Loucy (cell line): ENCODE measurements around the gene SLC6A12.

Experiments
- EZH2phosphoT487 ChIP-seq: fragments of 200-600 bp; IDR thresholded peaks from 2 replicates; pipeline ENCODE4 v1.6.1; 2018; ENCODE audit warnings: antibody characterized with exemption, mild to moderate bottlenecking, moderate library complexity, borderline replicate concordance
- TF ChIP-seq, protein P1 (sequence below): fragments of 200-600 bp; sonication (generic); conservative IDR thresholded peaks from 2 replicates; pipeline ENCODE4 v1.5.1; 2014; ENCODE audit warnings: mild to moderate bottlenecking, antibody characterized with exemption, low read length

DNA sequence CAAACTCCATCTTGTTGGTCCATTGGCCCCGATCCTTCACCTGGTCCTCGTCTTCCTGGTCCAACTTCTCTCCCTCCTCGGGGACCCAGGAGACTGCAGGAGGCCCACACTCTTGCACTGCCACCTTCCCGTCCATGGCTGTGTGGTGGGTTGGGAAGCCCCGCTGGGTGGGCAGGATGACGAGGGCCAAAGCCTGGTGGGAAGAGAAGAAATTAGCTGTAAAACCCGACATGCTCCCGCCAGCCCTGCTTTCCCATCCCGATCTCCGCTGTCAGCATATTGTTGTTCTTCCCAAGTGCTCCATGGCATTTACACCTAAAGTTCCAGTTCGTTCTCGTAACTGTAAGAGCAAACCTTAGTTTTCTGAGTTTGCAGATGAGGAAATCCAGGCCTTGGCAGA is 4.1 kb downstream of the SLC6A12 start:
- TF ChIP-seq, protein P1, sequence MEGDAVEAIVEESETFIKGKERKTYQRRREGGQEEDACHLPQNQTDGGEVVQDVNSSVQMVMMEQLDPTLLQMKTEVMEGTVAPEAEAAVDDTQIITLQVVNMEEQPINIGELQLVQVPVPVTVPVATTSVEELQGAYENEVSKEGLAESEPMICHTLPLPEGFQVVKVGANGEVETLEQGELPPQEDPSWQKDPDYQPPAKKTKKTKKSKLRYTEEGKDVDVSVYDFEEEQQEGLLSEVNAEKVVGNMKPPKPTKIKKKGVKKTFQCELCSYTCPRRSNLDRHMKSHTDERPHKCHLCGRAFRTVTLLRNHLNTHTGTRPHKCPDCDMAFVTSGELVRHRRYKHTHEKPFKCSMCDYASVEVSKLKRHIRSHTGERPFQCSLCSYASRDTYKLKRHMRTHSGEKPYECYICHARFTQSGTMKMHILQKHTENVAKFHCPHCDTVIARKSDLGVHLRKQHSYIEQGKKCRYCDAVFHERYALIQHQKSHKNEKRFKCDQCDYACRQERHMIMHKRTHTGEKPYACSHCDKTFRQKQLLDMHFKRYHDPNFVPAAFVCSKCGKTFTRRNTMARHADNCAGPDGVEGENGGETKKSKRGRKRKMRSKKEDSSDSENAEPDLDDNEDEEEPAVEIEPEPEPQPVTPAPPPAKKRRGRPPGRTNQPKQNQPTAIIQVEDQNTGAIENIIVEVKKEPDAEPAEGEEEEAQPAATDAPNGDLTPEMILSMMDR: no peak
- no peak for TF ChIP-seq EZH2phosphoT487
